ENCODE data around the gene PVALEF. TPM values are rescaled to one million over a fixed set of nuclear protein-coding genes. Genes with fewer than 3 reads are reported as not detected.

The PVALEF gene
- total RNA-seq, 2 donors from 2014 or later: not detected

- DNase-seq (ENCODE audit: low spot score): no peak
- no peaks in the 10 kb centered on the region for H3K4me1 Mint-ChIP-seq (ENCODE audit: low read depth in 2 of 2)
- no peaks in the 10 kb centered on the region for H3K9me3 Mint-ChIP-seq
- H3K36me3 Mint-ChIP-seq: no peaks in the 10 kb centered on the region
- no peak for ATAC-seq
- H3K27me3 Mint-ChIP-seq: peaks cover 0 to 2% of the 10 kb centered on the region in 2 donors
- no peak overlapping the region for H3K27ac Mint-ChIP-seq
- no peak overlapping the region for H3K4me3 Mint-ChIP-seq
Observed at GRCh38 chr17:81167638-81168037, 2.3 kb downstream of the PVALEF start.

DNA sequence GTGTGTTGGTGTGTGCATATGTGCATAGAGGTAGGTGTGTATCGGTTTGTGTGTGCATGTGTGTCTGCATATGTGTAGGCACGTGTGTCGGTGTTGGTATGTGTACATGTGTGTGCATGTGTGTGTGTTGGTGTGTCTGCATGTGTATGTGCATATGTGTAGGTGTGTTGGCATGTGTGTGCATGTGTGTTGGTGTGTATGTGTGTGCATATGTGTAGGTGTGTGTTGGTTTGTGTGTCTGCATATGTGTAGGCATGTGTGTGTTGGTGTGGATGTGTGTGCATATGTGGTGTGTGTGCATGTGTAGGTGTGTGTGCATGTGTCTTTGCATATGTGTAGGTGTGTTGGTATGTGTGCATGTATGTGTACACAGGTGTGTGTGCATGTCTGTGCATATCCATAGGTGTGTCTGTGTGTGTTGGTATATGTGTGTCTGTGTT is 4.6 kb downstream of the PVALEF start:
- H3K4me3 Mint-ChIP-seq: no peak overlapping the region
- peaks cover 0 to 2% of the 10 kb centered on the region in 2 donors for H3K27me3 Mint-ChIP-seq
- no peak for DNase-seq (ENCODE audit: low spot score)

GRCh38 chr17:81170727-81171494 is 5.6 kb downstream of the PVALEF start:
- Mint-ChIP-seq H3K9me3 (no peaks in the 10 kb centered on the region), H3K4me3 (no peak overlapping the region), H3K27me3 (peaks cover 0 to 2% of the 10 kb centered on the region in 2 donors), H3K36me3 (no peaks in the 10 kb centered on the region), H3K27ac (no peak overlapping the region), H3K4me1 (ENCODE audit: low read depth in 2 of 2) (no peaks in the 10 kb centered on the region)
- ATAC-seq (no peak), DNase-seq (ENCODE audit: low spot score) (peak; percentile 58)

More for the DNA sequence above, 4.6 kb downstream of the PVALEF start:
- Mint-ChIP-seq H3K36me3 (no peaks in the 10 kb centered on the region), H3K9me3 (no peaks in the 10 kb centered on the region), H3K27ac (no peak overlapping the region), H3K4me1 (ENCODE audit: low read depth in 2 of 2) (no peaks in the 10 kb centered on the region)
- no peak for ATAC-seq

DNA sequence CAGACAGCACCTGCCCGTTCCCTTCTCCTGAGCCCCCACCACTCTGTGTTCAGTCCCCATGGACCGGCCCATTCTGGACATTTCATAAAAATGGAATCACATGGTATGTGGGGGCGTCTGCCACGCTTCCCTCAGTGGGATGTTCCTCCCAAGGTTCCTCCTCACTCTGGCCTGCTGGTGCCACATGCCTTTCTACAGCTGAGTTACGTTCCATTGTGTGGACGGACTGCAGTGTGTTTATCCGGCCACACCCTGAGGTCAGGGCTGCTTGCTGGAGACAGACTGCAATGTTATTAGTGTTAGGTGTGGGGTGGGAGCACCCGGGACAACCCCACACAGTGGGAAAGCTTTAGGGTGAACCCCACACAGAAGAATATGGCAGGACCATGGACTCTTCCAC is 6.6 kb downstream of the PVALEF start:
- Mint-ChIP-seq H3K27me3 (peaks cover 0 to 2% of the 10 kb centered on the region in 2 donors), H3K27ac (no peak overlapping the region), H3K4me1 (ENCODE audit: low read depth in 2 of 2) (no peaks in the 10 kb centered on the region), H3K9me3 (no peaks in the 10 kb centered on the region), H3K4me3 (no peak overlapping the region), H3K36me3 (no peaks in the 10 kb centered on the region)
- DNase-seq (ENCODE audit: low spot score) (peak; percentile 29), ATAC-seq (no peak)

DNA sequence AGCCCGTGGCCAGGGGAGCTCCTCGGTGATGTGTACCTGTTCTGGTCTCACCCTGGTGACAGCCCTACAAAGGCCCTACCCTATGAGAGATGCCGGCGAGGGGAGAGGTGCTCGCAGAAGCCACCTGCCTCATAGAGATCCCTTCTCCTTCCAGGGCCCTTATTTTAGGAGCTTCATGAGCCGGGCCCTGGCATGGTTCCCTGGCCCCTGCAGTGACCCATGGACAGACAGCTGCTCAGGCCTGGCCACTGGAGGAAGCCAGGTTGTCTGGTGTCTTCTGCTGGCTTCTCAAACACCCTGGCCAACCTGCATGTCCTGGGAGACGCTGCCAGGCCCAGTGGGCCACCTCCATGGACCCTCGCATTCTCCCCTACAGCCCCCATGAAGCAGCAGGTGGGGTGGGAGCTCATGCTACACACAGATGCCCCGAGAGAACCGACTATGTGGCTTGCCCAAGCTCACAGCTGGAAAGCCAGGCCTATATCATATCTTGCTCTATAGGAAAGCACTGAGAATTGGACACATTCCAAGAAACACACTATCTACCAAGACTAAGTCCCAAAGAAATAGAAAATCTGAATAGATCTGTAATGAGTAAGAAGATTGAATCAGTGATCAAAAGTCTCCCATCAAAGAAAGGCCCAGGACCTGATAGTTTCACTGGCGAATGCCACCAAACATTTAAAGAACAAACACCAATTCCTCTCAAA is 7.9 kb downstream of the PVALEF start:
- Mint-ChIP-seq H3K27ac (no peak overlapping the region), H3K36me3 (no peaks in the 10 kb centered on the region), H3K4me3 (no peak overlapping the region), H3K4me1 (ENCODE audit: low read depth in 2 of 2) (no peaks in the 10 kb centered on the region), H3K27me3 (no peaks in the 10 kb centered on the region), H3K9me3 (no peaks in the 10 kb centered on the region)
- DNase-seq (ENCODE audit: low spot score) (no peak), ATAC-seq (no peak)

GRCh38 chr17:81173762-81174155 is 8.5 kb downstream of the PVALEF start:
- DNase-seq (ENCODE audit: low spot score) (no peak), ATAC-seq (no peak)
- H3K4me3 Mint-ChIP-seq: no peak overlapping the region
- no peaks in the 10 kb centered on the region for H3K36me3 Mint-ChIP-seq
- no peak overlapping the region for H3K27ac Mint-ChIP-seq
- no peaks in the 10 kb centered on the region for H3K4me1 Mint-ChIP-seq (ENCODE audit: low read depth in 2 of 2)
- H3K9me3 Mint-ChIP-seq: no peaks in the 10 kb centered on the region
- no peaks in the 10 kb centered on the region for H3K27me3 Mint-ChIP-seq

DNA sequence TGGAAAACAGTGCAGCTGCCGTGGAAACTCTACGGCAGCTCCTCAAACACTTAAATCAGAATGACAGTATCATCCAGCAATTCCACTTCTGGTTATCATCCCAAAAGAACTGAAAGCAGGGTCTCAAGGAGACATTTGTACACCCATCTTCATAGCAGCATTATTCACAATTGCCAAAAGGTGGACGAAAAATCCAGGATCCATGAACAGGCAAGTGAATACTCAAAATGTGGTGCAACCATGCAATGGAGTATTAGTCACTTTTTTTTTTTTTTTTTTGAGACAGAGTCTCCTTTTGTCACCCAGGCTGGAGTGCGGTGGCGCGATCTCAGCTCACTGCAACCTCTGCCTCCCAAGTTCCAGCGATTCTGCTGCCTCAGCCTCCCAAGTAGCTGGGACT is 11.4 kb downstream of the PVALEF start:
- Mint-ChIP-seq H3K4me3 (no peak overlapping the region), H3K36me3 (no peaks in the 10 kb centered on the region), H3K27ac (no peak overlapping the region), H3K27me3 (no peaks in the 10 kb centered on the region), H3K4me1 (ENCODE audit: low read depth in 2 of 2) (no peaks in the 10 kb centered on the region), H3K9me3 (no peaks in the 10 kb centered on the region)
- DNase-seq (ENCODE audit: low spot score): no peak
- ATAC-seq: no peak

DNA sequence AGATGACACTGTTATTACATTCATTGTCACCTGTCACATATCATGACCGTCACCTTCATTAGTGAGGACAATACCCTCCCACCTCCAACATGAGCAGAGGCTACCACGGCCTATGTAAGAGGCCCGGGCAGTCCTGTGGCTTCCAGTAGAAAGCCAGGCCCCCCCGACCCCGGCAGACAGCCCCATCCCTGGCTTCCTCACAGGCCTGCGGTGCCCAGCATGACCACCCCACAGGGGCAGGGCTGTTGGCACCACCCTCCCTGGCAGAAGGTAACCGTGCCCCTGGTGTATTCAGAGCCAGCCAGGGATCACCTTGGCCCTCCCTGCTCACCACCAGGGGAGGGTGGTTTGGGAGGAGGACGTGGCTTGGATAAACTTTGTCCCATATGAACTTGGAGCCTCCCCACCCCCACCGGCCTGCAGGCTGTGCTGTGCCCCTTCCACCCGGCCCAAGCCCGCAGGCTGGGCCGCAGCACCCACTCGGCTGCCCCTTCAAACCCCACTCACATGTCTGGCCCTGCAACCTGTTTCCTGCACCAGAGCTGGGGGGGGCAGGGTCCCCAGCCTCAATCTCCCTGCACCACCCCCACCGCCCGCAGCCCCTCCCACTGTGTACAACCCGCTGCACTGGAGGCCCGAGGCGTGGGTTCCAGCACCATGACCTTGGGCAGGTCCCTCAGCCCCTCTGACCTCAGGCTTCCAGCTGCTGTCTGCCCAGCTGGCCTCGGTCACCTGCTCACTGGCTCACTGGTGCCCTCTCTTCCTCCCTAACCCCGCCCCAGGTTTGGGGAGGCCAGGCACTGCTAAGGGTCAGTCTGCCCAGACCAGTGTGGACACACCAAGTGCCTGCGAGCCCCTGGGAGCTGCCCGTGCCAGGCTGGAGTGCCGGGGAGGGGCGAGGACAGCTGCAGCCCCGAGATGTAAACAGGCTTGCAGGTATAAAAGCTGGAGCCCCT is 13.1 kb downstream of the PVALEF start:
- no peak for ATAC-seq
- H3K36me3 Mint-ChIP-seq: no peaks in the 10 kb centered on the region
- no peak for DNase-seq (ENCODE audit: low spot score)
- no peak overlapping the region for H3K4me3 Mint-ChIP-seq
- no peaks in the 10 kb centered on the region for H3K27me3 Mint-ChIP-seq
- H3K4me1 Mint-ChIP-seq (ENCODE audit: low read depth in 2 of 2): no peaks in the 10 kb centered on the region
- no peak overlapping the region for H3K27ac Mint-ChIP-seq
- H3K9me3 Mint-ChIP-seq: no peaks in the 10 kb centered on the region

DNA sequence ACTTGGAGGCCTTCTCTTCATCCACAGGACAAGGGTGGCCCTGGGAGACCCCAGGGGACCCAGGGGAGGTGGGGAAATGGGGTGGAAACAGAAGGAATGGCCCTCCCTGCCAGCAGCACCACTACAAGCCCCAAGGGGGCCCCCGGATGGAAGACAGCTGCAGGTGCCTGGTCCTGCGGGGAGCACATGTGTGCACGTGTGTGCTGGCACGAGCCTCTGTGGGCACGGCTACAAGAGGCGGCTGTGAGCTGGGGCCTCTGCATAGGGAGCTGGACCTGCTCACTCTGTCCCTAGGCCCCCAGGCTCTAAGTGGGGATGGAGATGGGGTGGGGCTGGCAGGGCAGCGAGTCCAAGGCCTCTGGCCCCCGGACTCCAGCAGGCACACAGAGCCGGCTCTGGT is 13.9 kb downstream of the PVALEF start:
- Mint-ChIP-seq H3K27ac (no peak overlapping the region), H3K9me3 (no peaks in the 10 kb centered on the region), H3K27me3 (no peaks in the 10 kb centered on the region), H3K4me1 (ENCODE audit: low read depth in 2 of 2) (no peaks in the 10 kb centered on the region), H3K36me3 (no peaks in the 10 kb centered on the region), H3K4me3 (no peak overlapping the region)
- ATAC-seq (no peak), DNase-seq (ENCODE audit: low spot score) (no peak)

DNA sequence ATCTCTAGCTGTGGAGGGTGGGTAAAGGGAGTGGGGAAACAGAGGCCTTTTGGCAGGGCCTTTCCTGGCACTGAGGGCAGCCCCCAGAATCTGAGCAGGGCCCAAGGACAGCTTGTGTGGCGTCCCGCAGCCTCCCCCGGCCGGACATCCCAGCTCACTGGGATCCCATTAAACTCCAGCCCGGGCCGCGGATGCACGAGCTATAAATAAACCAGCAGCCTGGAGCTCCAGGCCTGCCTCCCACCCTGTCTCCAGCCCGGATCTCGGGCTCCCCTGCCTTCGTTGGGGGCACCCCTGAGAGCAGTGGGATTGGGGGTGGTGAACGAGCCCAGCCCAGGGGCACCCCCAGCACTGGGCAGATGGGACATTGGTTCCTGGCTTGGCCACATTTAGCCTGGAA is 14.6 kb downstream of the PVALEF start:
- H3K4me3 Mint-ChIP-seq: no peak overlapping the region
- DNase-seq (ENCODE audit: low spot score) (no peak), ATAC-seq (no peak)
- H3K27ac Mint-ChIP-seq: no peak overlapping the region
- no peaks in the 10 kb centered on the region for H3K4me1 Mint-ChIP-seq (ENCODE audit: low read depth in 2 of 2)
- H3K27me3 Mint-ChIP-seq: no peaks in the 10 kb centered on the region
- H3K36me3 Mint-ChIP-seq: no peaks in the 10 kb centered on the region
- no peaks in the 10 kb centered on the region for H3K9me3 Mint-ChIP-seq

GRCh38 chr17:81180836-81181810 is 15.8 kb downstream of the PVALEF start:
- ATAC-seq (no peak), DNase-seq (ENCODE audit: low spot score) (no peak)
- no peaks in the 10 kb centered on the region for H3K36me3 Mint-ChIP-seq
- peaks cover 0 to 2% of the 10 kb centered on the region in 2 donors for H3K27me3 Mint-ChIP-seq
- H3K9me3 Mint-ChIP-seq: no peaks in the 10 kb centered on the region
- H3K27ac Mint-ChIP-seq: no peak overlapping the region
- H3K4me3 Mint-ChIP-seq: no peak overlapping the region
- no peaks in the 10 kb centered on the region for H3K4me1 Mint-ChIP-seq (ENCODE audit: low read depth in 2 of 2)

GRCh38 chr17:81181811-81182185 is 16.5 kb downstream of the PVALEF start:
- ATAC-seq: no peak
- Mint-ChIP-seq H3K36me3 (no peaks in the 10 kb centered on the region), H3K4me1 (ENCODE audit: low read depth in 2 of 2) (no peaks in the 10 kb centered on the region), H3K9me3 (no peaks in the 10 kb centered on the region), H3K4me3 (no peak overlapping the region), H3K27me3 (peaks cover 0 to 2% of the 10 kb centered on the region in 2 donors), H3K27ac (no peak overlapping the region)
- DNase-seq (ENCODE audit: low spot score): no peak

GRCh38 chr17:81182596-81182995 is 17.3 kb downstream of the PVALEF start:
- Mint-ChIP-seq H3K27me3 (peaks cover 0 to 2% of the 10 kb centered on the region in 2 donors), H3K4me1 (ENCODE audit: low read depth in 2 of 2) (no peaks in the 10 kb centered on the region), H3K9me3 (no peaks in the 10 kb centered on the region), H3K36me3 (no peaks in the 10 kb centered on the region), H3K27ac (no peak overlapping the region), H3K4me3 (no peak overlapping the region)
- DNase-seq (ENCODE audit: low spot score) (no peak), ATAC-seq (no peak)
